ENCODE results near the gene OR4D1. TPM values are rescaled to one million over a fixed set of nuclear protein-coding genes. Genes with fewer than 3 reads are reported as not detected.

OR4D1 gene
- total and polyA plus RNA-seq, 2 donors (not counting 1 experiment from before 2014, with no cell fraction given): 0.01 TPM; not detected in 1

DNA sequence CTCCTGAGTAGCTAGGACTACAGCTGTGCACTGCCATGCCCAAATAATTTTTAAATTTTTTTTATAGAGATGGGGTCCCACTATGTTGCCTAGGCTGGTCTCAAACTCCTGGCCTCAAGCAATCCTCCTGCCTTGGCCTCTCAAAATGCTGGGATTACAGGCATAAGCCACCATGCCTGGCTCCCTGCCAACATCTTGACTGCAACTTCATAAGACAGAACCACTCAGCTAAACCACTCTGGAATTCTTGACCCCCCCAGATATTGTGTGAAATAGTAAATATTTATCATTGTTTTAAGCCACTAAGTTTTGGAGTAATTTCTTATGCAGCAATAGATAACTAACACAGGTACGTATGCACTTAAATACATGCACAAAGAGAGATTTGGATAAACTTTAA is 39.0 kb upstream of the OR4D1 start:
- no peak overlapping the region for H3K27ac Mint-ChIP-seq
- peaks cover 17% of the 10 kb centered on the region for H3K27me3 Mint-ChIP-seq
- CTCF ChIA-PET: interaction anchor here (0.8 to 7.6 kb wide), 3 partner anchors 84 to 251 kb away, joined by 3 to 118 read pairs (median 7); no protein-coding TSS in a partner anchor
- H3K9me3 Mint-ChIP-seq (ENCODE audit: insufficient read depth): no peaks in the 10 kb centered on the region
- ATAC-seq (ENCODE audit: low read depth): no peak
- no peak overlapping the region for H2AFZ ChIP-seq (ENCODE audit: insufficient read depth, low read depth, low read length, poor library complexity, severe bottlenecking)
- TF ChIP-seq EZH2 (IDR thresholded peaks at IDR 0.05; ENCODE audit: borderline replicate concordance, insufficient read depth, low read depth, low read length, poor library complexity, severe bottlenecking): no peak
- TF ChIP-seq, protein P1, sequence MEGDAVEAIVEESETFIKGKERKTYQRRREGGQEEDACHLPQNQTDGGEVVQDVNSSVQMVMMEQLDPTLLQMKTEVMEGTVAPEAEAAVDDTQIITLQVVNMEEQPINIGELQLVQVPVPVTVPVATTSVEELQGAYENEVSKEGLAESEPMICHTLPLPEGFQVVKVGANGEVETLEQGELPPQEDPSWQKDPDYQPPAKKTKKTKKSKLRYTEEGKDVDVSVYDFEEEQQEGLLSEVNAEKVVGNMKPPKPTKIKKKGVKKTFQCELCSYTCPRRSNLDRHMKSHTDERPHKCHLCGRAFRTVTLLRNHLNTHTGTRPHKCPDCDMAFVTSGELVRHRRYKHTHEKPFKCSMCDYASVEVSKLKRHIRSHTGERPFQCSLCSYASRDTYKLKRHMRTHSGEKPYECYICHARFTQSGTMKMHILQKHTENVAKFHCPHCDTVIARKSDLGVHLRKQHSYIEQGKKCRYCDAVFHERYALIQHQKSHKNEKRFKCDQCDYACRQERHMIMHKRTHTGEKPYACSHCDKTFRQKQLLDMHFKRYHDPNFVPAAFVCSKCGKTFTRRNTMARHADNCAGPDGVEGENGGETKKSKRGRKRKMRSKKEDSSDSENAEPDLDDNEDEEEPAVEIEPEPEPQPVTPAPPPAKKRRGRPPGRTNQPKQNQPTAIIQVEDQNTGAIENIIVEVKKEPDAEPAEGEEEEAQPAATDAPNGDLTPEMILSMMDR (IDR thresholded peaks at IDR 0.05): no peak
- peaks cover 0 to 2% (median 0%) of the 10 kb centered on the region in 4 experiments for H3K27me3 ChIP-seq (replicated peaks in 1 of 4; ENCODE audit: control extremely low read depth in 1 of 4, control insufficient read depth in 3 of 4, insufficient read depth in 4 of 4, low read length in 3 of 4)
- H3K36me3 ChIP-seq (replicated peaks in 1 of 2; ENCODE audit: control extremely low read depth in 1 of 2, control insufficient read depth in 1 of 2, extremely low read depth in 1 of 2, insufficient read depth in 2 of 2, low read length in 1 of 2): no peaks in the 10 kb centered on the region
- H3K4me1 ChIP-seq (ENCODE audit: control insufficient read depth in 2 of 2, insufficient read depth in 2 of 2, low read length in 2 of 2): no peaks in the 10 kb centered on the region
- H3K27ac ChIP-seq (ENCODE audit: low read length in 2 of 2): no peak overlapping the region
- no peaks in the 10 kb centered on the region for H3K79me2 ChIP-seq (ENCODE audit: control insufficient read depth, insufficient read depth, low read length)
- WGBS (ENCODE audit: insufficient coverage): no CpG with 5 or more reads among the region's 1 CpG
- no peaks in the 10 kb centered on the region for H3K9me3 ChIP-seq (ENCODE audit: control extremely low read depth in 1 of 3, control insufficient read depth in 2 of 3, insufficient read depth in 1 of 3, low read length in 2 of 3)
- H3K4me3 ChIP-seq (ENCODE audit: control extremely low read depth in 1 of 5, extremely low read depth in 1 of 5, insufficient read depth in 1 of 5, low read depth in 2 of 5, low read length in 4 of 5): no peak overlapping the region
- no peak for DNase-seq
- no peak overlapping the region for H3K4me2 ChIP-seq (replicated peaks; ENCODE audit: low read depth, low read length, poor library complexity, severe bottlenecking)
- H4K20me1 ChIP-seq (ENCODE audit: control insufficient read depth, insufficient read depth, low read length, poor library complexity, severe bottlenecking): no peaks in the 10 kb centered on the region
- no peaks in the 10 kb centered on the region for H3K4me1 Mint-ChIP-seq
- intact Hi-C loops (cut with micrococcal nuclease): no loop called here
- no peak overlapping the region for H3K9ac ChIP-seq (ENCODE audit: low read length)
- POLR2A ChIA-PET: no interaction called here
- no peak overlapping the region for H3K4me3 Mint-ChIP-seq

DNA sequence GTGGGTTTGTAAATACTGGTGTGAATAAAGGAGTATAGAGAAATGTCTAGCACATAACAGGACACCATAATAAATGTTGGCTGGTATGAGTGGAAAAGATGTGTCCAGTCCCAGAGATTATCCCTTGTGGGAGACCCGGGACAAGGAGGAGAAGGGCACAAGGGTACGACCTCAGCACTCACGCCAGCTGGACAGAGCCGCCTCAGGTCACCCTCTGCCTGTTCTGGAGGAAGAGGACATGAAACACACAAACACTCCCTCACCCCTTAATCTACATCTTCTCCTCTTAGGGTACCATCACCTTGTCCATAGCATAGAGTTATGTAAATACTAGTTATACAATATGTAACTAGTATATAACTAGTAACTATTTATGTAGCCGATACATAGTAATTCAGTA is 38.2 kb upstream of the OR4D1 start:
- H3K27me3 ChIP-seq (replicated peaks in 1 of 4; ENCODE audit: control extremely low read depth in 1 of 4, control insufficient read depth in 3 of 4, insufficient read depth in 4 of 4, low read length in 3 of 4): peaks cover 0 to 5% (median 0%) of the 10 kb centered on the region in 4 experiments
- no peak overlapping the region for H3K27ac ChIP-seq (ENCODE audit: low read length in 2 of 2)
- POLR2A ChIA-PET: no interaction called here
- DNase-seq (no peak), ATAC-seq (ENCODE audit: low read depth) (no peak)
- H3K4me2 ChIP-seq (replicated peaks; ENCODE audit: low read depth, low read length, poor library complexity, severe bottlenecking): no peak overlapping the region
- H4K20me1 ChIP-seq (ENCODE audit: control insufficient read depth, insufficient read depth, low read length, poor library complexity, severe bottlenecking): no peaks in the 10 kb centered on the region
- H3K4me1 ChIP-seq (ENCODE audit: control insufficient read depth in 2 of 2, insufficient read depth in 2 of 2, low read length in 2 of 2): no peaks in the 10 kb centered on the region
- Mint-ChIP-seq H3K4me3 (no peak overlapping the region), H3K27ac (no peak overlapping the region), H3K27me3 (peaks cover 25% of the 10 kb centered on the region), H3K4me1 (no peaks in the 10 kb centered on the region), H3K9me3 (ENCODE audit: insufficient read depth) (no peaks in the 10 kb centered on the region)
- WGBS (ENCODE audit: insufficient coverage): no CpG with 5 or more reads among the region's 5 CpGs
- no peaks in the 10 kb centered on the region for H3K79me2 ChIP-seq (ENCODE audit: control insufficient read depth, insufficient read depth, low read length)
- intact Hi-C loops (cut with micrococcal nuclease): loop anchor here (5.0 kb wide), 1 partner anchor 868 kb away; no protein-coding TSS in a partner anchor
- no peak overlapping the region for H3K4me3 ChIP-seq (ENCODE audit: control extremely low read depth in 1 of 5, extremely low read depth in 1 of 5, insufficient read depth in 1 of 5, low read depth in 2 of 5, low read length in 4 of 5)
- no peaks in the 10 kb centered on the region for H3K9me3 ChIP-seq (ENCODE audit: control extremely low read depth in 1 of 3, control insufficient read depth in 2 of 3, insufficient read depth in 1 of 3, low read length in 2 of 3)
- TF ChIP-seq, protein P1 (IDR thresholded peaks at IDR 0.05): no peak
- no peak for TF ChIP-seq EZH2 (IDR thresholded peaks at IDR 0.05; ENCODE audit: borderline replicate concordance, insufficient read depth, low read depth, low read length, poor library complexity, severe bottlenecking)
- H3K9ac ChIP-seq (ENCODE audit: low read length): no peak overlapping the region
- no peaks in the 10 kb centered on the region for H3K36me3 ChIP-seq (replicated peaks in 1 of 2; ENCODE audit: control extremely low read depth in 1 of 2, control insufficient read depth in 1 of 2, extremely low read depth in 1 of 2, insufficient read depth in 2 of 2, low read length in 1 of 2)
- CTCF ChIA-PET: interaction anchor here (7.6 kb wide), 1 partner anchor 252 kb away, joined by 118 read pairs; no protein-coding TSS in a partner anchor
- H2AFZ ChIP-seq (ENCODE audit: insufficient read depth, low read depth, low read length, poor library complexity, severe bottlenecking): no peak overlapping the region

Data from B cell (primary cell).